ENCODE data around the gene CENPV.

DNA sequence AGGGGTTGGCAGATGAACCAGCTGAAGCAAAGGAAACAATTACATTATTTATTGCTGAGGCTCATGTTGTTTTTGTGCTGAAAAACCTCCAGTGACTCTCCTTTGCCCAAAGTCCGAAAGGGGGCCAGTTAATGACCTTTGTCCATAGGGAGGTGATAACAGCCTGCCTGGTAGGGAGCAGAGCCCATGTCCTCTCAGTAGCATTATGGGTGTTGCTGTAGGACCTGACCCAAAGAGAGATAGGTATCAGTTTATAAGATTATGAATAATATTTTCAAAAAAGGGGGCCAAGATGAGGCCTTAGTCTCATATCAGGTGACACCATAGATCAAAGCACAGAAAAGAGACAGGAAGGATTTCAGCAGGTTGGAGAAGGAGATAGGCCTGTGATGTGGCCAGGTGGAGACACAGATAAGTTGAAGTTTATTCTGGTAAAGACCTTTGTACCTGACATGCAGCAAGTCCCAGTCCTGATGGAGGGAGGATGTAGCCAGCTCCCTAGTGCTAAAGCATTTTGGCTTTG is 55.1 kb downstream of the CENPV start:
- TF ChIP-seq, protein P1, sequence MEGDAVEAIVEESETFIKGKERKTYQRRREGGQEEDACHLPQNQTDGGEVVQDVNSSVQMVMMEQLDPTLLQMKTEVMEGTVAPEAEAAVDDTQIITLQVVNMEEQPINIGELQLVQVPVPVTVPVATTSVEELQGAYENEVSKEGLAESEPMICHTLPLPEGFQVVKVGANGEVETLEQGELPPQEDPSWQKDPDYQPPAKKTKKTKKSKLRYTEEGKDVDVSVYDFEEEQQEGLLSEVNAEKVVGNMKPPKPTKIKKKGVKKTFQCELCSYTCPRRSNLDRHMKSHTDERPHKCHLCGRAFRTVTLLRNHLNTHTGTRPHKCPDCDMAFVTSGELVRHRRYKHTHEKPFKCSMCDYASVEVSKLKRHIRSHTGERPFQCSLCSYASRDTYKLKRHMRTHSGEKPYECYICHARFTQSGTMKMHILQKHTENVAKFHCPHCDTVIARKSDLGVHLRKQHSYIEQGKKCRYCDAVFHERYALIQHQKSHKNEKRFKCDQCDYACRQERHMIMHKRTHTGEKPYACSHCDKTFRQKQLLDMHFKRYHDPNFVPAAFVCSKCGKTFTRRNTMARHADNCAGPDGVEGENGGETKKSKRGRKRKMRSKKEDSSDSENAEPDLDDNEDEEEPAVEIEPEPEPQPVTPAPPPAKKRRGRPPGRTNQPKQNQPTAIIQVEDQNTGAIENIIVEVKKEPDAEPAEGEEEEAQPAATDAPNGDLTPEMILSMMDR (IDR thresholded peaks at IDR 0.05 in 8 of 11, conservative IDR thresholded peaks at IDR 0.05 in 3 of 11): no peak
- no peak for TF ChIP-seq POLR2AphosphoS5 (IDR thresholded peaks at IDR 0.05)
